HuH-7.5 (cell line): ENCODE data around the gene HMGN4.
"Not testable (repeated sequence)": the region's sequence is repeated elsewhere in the genome, so short reads cannot be mapped to it uniquely, and the experiment has no call there.

Source experiments
- DNase-seq: peaks from one replicate; pipeline ENCODE4 v3.0.0; 2011; ENCODE audit warnings: low spot score

HMGN4 gene

DNA sequence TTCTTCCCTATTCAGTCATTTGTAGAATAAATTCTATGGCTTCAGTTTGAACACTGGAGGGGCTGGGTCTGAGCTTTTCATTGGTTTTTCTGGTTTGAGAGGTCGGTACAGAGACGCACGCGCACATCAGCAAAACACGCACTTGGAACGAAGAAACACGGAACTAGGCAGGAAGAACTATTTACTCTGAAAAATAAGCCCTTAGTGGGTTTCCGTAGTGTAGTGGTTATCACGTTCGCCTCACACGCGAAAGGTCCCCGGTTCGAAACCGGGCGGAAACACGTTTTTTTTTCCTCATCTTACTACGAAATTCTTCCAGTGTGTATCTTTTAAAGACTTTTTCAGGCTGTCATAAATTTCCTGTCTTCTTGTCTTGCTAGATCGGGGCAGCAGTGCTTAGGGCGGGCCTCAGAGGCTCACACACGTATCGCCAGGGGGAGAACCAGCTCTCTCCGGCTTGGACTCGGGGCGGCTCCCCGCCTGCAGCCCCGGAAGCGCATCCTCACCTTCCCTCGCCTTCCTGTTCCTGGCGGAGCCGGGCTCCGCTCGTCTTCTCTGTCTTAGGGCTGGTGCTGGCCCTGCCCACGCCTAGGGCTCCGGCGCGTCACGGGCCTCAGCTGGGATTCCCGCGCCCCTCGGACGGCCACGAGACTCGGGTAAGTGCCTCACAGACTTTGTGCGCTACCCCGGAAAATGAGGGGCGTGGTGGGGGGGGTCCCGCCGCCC is at the start of gene HMGN4:
Gene HMGN4 (plus strand): TSS at position 521 of the 726 bp plus-strand sequence. CDS start 6,841 bp downstream, outside the sequence.
- no peak for DNase-seq

DNA sequence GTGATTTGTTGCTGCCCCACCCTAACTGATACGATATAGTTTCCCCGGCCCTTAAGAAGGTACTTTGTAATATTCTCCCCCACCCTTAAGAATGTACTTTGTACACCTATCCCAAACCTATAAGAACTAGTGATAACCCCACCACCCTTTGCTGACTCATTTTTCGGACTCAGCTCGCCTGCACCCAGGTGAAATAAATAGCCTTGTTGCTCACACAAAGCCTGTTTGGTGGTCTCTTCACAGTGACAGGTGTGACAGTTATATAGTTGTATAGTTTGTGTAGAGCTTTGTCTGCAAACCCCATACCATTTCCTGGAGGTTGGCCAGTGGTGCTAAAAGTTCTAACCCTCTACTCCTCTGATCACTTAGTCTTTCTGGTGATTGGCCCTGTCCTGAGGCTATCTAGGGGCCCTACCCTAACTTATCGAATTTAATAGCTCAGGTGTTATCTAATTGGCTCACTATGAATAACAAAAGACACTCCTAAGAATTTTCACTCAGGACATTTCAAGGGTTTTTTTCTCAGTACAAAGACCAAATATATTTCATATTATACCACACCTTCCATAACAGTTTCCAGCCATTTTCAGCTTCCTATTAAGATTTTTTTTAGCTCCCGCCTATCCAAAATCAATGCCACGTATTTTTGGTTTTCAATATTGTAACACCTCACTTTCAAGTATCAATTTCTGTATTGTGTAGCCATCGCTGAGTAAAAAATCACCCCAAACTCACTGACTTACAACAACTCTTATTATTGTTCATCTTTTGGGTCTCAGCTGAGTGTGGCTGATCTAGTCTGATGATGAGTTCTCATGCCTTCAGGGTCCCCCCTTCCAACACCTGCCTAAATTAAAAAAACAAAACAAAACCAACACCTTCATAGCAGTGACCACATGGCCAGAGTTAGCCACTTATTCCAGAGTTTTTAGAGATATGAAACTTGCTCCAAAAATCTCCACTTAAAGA is 47.9 kb upstream of the HMGN4 start:
- DNase-seq: no peak

DNA sequence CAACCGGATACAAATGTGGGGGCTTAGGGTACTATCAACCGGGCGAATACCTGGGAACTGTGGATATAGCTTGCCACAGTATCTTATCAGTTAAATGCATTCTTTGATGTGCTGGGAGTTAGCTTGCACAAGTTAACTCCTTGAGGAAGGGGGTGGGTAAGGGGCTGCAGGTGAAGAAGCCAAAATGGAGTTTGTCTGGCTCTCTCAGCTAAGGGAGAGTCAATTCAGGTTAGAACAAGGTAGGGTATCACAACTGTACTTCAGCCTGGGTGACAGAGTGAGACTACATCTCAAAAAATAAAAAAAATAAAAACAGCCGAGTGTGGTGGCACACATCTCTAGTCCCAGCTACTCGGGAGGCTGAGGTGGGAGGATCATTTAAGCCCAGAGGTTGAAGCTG is 46.6 kb upstream of the HMGN4 start:
- DNase-seq: no peak

DNA sequence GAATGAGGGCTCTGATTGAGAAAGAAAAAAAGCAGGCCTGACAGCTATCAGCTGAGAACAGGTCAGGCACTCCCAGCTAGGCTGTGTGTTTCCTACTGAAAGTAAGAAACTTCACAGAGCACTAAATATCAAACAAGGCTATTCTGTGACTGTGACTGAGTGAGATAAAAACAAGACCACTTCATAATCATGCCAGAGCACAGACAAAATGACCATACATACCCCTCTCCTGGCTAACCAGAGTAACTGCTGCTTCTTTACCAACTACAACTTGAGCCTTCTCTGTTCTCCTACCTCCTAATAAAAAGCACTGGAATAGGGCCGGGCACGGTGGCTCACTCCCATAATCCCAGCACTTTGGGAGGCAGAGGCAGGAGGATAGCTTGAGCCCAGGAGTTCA is 44.9 kb upstream of the HMGN4 start:
- no peak for DNase-seq

DNA sequence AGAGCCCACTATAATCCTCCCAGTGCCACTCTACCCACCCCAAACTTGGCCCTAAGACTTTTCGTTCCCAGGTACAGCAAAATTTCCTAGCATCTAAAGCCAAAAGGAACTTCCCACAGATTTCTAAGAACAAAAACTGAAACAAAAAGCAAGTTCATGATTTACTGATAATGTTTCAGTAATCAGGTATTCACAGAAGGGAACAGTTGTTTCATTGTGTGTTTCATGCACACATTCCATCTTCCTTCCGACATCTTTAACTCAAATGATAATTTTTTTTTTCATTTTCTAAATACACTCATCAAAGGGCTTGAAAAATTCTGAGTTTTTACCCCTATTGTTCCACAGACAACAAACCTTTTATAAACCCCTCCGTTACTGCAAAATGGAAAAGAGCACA is 44.0 kb upstream of the HMGN4 start:
- DNase-seq: no peak

DNA sequence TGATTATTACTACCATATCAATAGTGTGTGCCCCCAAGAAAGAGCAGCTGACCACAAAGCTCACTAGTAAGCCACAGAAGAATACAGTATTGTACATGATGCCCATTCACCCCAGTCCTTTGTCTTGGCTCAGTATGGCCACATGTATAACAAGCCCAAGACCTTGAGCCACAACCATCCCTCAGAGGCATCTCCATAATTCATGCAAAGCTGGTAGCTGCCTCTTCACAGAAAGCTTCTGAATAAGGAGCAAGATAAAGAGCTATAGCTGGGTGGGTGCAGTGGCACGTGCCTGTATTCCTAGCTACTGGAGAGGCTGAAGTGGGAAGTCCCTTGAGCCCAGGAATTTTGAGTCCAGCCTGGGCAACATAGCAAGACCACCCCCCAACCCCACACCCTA is 42.9 kb upstream of the HMGN4 start:
- DNase-seq: no peak

DNA sequence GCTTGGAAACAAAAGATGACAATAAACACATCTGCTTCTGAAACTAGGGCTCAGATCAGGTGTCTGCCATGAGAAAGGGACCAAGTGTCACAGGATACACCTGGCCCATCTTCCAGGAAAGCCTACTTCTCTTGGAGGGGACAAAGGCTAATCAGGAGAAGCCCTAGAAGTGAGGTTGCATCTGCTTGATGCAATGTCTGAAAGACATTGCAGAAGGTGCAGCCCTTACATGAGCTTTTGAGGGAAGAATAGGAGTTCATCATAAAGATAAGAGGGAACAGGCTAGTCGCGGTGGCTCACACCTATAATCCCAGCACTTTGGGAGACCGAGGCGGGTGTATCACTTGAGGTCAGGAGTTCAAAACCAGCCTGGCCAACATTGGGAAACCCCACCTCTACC is 40.6 kb upstream of the HMGN4 start:
- DNase-seq: no peak

DNA sequence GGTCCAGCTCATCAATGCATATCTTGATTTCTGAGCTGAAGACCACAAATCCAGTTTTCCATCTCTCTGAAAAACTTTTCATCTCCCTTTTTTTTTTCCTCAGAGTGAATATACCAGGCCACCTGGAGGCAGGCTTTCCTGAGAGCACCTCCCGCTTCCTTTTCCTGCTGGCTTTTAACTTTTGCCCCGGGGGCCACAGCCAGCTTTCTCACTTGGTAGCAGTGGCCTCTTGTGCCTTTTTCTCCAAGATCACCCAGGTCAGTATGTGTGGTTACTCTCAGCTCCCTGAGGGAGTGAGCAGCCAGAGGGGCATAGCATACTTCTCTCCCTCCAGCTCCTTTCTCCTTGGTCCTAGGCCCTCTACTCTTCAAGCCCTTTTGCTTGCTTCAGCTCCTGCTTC is 38.1 kb upstream of the HMGN4 start, which contains the start of gene BTN1A1:
Gene BTN1A1 (plus strand): TSS at position 202 of the 400 bp plus-strand sequence. CDS start 984 bp downstream, outside the sequence.
- DNase-seq: no peak

DNA sequence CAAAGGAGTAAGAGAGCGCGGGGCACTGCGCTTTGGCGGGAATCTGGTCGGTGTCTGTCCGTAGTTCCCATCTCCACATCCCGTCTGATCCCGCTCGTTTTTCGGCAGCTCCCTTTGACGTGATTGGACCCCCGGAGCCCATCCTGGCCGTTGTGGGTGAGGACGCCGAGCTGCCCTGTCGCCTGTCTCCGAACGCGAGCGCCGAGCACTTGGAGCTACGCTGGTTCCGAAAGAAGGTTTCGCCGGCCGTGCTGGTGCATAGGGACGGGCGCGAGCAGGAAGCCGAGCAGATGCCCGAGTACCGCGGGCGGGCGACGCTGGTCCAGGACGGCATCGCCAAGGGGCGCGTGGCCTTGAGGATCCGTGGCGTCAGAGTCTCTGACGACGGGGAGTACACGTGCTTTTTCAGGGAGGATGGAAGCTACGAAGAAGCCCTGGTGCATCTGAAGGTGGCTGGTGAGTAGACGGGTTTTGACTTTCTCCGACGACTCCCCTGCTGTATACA is 36.6 kb upstream of the HMGN4 start:
- DNase-seq: no peak

DNA sequence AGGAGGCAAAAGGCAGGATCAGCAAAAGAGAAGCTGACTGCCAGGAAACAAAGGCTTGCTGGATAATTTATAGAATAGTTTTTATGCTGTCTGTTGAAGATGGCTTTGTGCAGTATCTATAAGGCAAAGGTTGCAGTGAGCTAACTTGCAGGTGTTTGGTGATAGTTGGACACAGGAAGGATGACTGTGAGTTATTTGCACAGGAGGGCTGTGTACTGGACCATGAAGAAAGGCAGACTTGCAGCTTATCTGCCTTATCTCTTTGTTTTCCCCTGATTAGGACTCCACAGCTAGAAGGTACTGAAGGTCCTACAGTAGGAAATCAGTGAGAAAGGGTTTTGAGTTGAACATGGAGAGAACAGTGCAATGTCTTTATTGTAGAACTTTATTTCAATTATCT is 36.0 kb upstream of the HMGN4 start:
- DNase-seq: no peak

DNA sequence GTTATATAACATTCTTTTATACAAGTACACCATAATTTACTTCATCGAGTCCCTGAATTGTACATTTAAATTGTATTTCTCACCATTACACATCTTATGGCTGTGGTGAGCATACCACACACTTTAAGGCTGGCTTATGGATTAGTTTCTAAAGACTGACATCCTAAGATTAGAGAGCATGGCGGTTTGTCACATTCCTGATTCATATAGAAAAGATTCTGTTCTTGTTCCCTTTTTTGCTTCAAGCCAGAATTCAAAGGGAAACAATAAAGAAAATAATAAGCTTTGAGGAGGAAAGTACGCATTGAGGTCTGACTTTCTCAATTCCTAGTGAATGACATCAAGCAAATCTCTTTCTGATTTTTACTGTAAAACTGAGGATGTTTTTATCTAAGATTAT is 35.5 kb upstream of the HMGN4 start:
- DNase-seq: no peak

DNA sequence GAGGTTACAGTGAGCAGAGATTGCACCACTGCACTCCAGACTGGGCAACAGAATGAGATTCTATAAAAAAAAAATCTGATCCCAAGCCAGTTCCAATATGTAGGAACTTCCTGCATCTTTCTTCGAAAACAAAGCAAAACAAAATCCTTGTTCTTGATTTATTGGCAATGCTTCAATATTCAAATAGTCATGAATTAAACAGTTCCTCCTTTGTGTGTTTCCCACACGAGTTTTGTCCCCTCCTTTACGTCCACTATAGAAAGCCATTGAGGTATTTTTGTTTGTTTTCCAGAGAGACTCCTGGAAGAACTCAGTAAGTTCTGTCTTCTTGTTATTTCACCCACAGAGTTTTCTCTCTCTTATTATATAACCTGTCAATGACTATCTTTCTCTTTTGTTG is 30.5 kb upstream of the HMGN4 start:
- DNase-seq: no peak

DNA sequence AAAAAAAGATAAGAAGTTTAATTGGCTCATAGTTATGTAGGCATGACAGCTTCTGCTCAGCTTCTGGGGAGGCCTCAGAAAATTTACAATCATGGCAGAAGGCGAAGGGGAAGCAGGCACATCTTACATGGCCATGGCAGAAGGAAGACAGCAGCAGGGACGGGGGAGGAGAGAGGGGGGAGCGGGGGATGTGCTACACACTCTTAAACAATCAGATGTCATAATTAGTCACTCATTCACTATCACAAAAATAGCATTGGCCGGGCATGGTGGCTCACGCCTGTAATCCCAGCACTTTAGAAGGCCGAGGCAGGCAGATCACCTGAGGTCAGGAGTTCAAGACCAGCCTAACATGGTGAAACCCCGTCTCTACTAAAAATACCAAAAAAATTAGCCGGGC is 27.1 kb upstream of the HMGN4 start:
- not testable (repeated sequence) for DNase-seq

DNA sequence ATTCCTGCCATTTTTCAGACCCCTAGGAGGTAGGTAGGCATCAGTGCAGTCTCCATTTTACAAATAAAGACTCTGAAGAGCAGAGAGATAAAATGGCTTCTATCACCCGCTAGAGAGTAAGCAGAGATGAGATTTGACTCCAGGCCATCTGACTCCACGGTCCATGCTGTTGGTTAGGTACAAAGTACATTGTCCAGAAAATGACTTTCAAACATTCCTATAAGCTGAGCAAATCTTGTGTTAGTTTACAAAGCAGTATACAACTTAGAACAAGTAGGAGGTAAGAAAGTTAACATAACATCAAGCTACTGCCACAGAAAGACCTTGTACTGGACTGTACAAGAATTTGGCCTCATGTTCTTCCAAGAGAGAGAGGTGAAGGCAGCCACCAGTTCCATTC is 23.2 kb upstream of the HMGN4 start:
- DNase-seq: peak; percentile 49

DNA sequence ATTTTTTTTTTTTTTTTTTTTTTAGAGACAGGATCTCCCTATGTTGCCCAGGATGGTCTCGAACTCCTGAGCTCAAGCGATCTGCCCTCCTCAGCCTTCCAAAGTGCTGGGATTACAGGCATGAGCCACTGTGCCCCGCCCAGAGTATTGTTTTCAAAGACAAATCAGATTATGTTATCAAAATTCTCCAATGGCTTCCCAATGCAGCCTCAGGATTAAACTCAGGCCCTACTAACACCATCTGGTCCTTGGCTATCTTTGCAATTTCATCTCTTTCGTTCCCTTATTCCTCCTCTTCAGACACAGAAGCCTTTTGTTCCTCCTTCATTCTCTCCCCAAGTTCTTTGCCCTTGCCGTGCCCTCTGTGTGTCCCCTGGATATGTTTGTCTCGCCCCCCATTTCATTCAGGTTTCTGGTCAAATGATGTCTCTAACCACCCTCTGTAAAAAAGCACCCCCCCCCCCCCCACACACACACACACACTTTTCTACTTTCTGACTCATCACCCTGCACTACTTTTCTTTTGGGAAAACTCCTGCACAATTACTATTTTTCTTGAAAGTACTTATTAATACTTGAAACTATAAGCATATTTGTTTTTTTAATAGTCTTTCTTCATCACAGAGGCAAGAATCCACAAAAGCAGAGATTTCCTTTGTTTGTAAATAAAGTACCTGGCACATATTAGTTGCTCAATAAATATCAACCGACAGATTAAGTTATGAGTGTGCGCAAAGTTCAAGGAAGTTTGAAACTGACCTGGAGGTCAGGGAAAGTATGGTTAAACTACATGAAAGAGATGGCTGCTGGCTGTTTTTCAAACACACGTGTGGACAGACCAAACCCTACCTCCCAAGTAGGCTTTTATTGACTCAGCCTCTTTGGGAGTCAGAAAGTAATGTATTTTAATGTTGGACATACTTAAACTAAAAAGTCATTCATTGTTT is 21.4 kb upstream of the HMGN4 start:
- DNase-seq: no peak

DNA sequence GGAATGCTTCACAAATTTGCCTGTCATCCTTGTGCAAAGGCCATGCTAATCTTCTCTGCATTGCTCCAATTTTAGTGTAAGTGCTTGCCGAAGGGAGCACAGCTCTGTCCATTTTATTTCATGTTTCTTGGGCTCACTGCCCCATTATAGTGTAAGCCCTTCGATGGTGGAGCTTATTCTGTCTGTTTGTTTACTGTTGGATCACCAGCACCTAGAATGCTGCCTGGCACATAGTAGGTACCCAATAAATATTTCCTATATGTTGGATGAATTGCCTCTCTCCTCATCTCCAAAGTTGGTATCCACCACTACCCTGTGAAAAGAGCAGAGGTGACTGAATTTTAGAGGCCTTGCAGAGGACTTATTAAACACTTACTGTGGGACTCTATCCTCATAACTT is 18.8 kb upstream of the HMGN4 start:
- no peak for DNase-seq

DNA sequence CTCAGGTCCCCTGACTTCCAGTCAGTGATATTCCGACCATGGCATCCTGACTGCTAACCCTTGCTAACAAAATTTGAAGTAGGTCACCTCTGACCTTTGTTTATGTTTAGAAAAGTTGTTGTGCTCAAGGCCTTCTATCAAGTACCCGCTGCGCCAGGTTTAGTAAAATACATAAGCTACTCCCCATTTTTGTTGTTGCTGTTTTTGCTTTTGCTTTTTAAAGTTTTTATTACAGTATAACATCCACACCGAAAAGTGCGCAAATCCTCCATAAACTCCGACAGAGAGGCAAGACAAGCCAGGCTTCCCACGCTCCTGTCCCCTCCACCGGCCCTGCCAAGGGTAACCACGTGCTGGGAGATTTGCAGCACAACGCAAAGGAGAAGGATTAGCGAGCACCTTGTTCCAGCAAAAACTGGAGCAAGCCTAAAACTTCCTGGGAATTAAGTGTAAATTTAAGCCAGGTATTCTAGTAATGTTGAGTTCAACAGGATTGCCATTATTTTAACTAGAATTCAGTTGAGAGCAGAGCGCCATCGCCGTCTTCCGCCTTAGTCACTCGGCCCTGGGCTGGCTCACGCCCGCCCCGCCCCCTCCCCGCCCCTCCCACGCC is 17.8 kb upstream of the HMGN4 start:
- no peak for DNase-seq

DNA sequence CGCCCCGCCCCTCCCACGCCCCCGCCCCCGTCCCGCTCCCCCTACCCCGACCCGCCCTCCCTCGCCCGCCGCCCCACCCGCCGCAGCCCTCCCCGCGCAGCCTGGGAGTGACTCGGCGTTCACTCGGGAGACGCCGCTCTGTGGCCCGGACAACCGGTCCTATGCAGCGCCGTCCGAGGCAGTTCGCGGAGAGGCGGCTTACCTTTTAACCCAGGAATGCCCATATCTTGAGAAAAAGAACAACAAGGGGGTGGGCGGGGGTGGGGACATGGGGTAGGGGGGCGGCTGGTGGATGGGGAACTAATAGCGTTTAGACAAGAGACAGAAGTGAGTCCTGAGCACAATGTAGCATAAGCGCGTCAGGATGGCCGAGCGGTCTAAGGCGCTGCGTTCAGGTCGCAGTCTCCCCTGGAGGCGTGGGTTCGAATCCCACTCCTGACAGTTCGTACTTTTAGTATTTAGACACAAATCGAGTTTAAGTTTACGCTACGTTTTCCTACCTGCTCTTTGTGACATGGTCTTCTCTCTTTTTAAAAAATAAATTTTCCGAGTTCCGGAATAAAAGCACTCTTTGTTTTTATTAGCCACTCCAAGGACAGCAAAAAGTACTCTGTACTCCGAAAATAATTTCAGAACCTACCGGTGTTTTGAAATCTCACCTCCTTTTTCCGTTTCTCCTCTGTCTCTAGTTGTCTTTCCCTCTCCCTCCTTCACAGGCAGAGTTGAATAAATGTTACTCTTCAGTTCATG is 17.1 kb upstream of the HMGN4 start:
- peak; percentile 79 for DNase-seq

DNA sequence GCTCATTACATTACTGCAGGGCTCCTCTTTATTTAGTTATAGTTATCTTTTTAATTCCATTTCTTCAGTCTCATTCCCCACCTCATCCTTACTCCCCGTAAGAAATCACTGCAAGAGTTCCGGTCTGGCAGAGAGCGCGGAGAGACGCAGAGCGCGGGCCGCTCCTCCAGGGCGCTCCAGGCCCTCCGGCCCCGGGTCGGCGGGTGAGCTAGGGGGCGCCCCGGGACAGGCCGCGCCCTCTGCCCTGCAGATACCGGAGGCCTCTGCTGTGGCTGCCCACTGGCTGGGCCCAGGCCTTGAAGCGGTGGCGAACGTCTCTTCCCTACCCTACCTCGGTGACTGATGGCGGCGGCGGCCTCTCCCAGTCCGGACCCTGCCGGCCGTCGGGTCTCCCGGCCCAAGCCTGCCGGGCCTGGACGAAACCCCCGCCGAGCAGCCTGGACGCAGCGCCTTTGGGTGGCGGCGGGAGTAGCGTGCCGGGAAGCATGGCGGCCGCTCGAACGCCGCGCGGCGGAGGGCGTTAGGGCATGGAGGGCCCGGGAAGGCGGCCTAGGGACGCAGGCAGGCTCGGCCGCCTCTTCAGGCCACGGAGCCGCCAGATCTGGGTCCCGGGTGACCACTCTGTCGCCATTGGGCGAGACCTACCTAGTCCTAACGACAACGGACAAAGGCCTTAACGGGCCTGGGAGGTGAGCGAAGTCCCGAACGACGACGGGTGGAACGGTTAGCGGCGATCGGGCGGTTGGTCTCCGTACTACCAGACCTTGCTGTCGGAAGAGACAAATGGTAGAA is 16.4 kb upstream of the HMGN4 start:
- DNase-seq: peak; percentile 47
